ENCODE measurements around the gene FASN.
A peak's percentile ranks its signal among the peaks of the same experiment; 100 is the strongest.

Gene FASN

GRCh38 chr17:82101767-82102679 lies 4.0 kb upstream of the FASN start:
- no peak for DNase-seq (ENCODE audit: low read depth in 2 of 2)

GRCh38 chr17:82101301-82101715 lies 3.3 kb upstream of the FASN start:
- DNase-seq (ENCODE audit: low read depth in 2 of 2) = no peak

GRCh38 chr17:82100502-82101298 lies 2.7 kb upstream of the FASN start:
- no peak for DNase-seq (ENCODE audit: low read depth in 2 of 2)

GRCh38 chr17:82098939-82099763 lies 1.1 kb upstream of the FASN start:
- no peak for DNase-seq (ENCODE audit: low read depth in 2 of 2)

- DNase-seq (ENCODE audit: low read depth in 2 of 2) = peak in 1 of 2 donors; percentile 48
Observed at GRCh38 chr17:82097919-82098168, 192 bp downstream of the FASN start.

- DNase-seq (ENCODE audit: low read depth in 2 of 2) = peak in 1 of 2 donors; percentile 28
Observed at GRCh38 chr17:82097184-82097918, 685 bp downstream of the FASN start.

- DNase-seq (ENCODE audit: low read depth in 2 of 2) = no peak
Observed at GRCh38 chr17:82096709-82097183, 1.3 kb downstream of the FASN start.

GRCh38 chr17:82095777-82096708 lies 2.0 kb downstream of the FASN start:
- no peak for DNase-seq (ENCODE audit: low read depth in 2 of 2)

GRCh38 chr17:82094931-82095776 lies 2.9 kb downstream of the FASN start:
- DNase-seq (ENCODE audit: low read depth in 2 of 2) = no peak

- DNase-seq (ENCODE audit: low read depth in 2 of 2) = no peak
Observed at GRCh38 chr17:82092995-82093751, 4.9 kb downstream of the FASN start.

GRCh38 chr17:82092628-82092994 lies 5.4 kb downstream of the FASN start:
- DNase-seq (ENCODE audit: low read depth in 2 of 2) = no peak

- no peak for DNase-seq (ENCODE audit: low read depth in 2 of 2)
Observed at GRCh38 chr17:82092094-82092586, 5.9 kb downstream of the FASN start.

- no peak for DNase-seq (ENCODE audit: low read depth in 2 of 2)
Observed at GRCh38 chr17:82091264-82092066, 6.6 kb downstream of the FASN start.

- DNase-seq (ENCODE audit: low read depth in 2 of 2) = no peak
Observed at GRCh38 chr17:82090549-82091263, 7.3 kb downstream of the FASN start.

GRCh38 chr17:82089723-82090548 lies 8.1 kb downstream of the FASN start:
- DNase-seq (ENCODE audit: low read depth in 2 of 2) = no peak

All from activated CD8-positive, alpha-beta memory T cell treated with anti-CD3 and anti-CD28 coated beads for 4 hours (primary cell).